MCF 10A (cell line): ENCODE data around the gene ADSS1. TPM values are rescaled to one million over a fixed set of nuclear protein-coding genes. Genes with fewer than 3 reads are reported as not detected.

Experiments
- BruUV-seq: library from RNA; stranded (reverse); fragments of 400-500 nt; replicated peaks from 2 replicates; lab custom pipeline; 2021; lab: Mats Ljungman, UMichigan
- CTCF ChIA-PET: fragments of 300-600 bp; sonication (Branson Sonifier 250); formaldehyde crosslinking; extraction: SDS; loops from one replicate; lab custom pipeline; 2021; ENCODE audit warnings: antibody characterized with exemption, inconsistent platforms; lab: Yijun Ruan, JAX
- POLR2A ChIA-PET: fragments of 300-600, 350-650 bp; sonication (Branson Sonifier 250); formaldehyde crosslinking; extraction: SDS; loops from one replicate; lab custom pipeline; 2020; ENCODE audit warnings: antibody characterized with exemption, inconsistent platforms; lab: Yijun Ruan, JAX
- DNase-seq: peaks from one replicate; pipeline ENCODE4 v3.0.0-alpha.2; 2018; ENCODE audit not compliant: unreplicated experiment
- H3K27ac Mint-ChIP-seq: one replicate; pipeline ENCODE4 v1.8.0; 2022; ENCODE audit warnings: mild to moderate bottlenecking, low read depth, mixed read lengths; ENCODE audit not compliant: unreplicated experiment
- H3K27me3 Mint-ChIP-seq: one replicate; pipeline ENCODE4 v1.8.0; 2022; ENCODE audit warnings: mixed read lengths; ENCODE audit not compliant: insufficient read depth, unreplicated experiment
- H3K36me3 Mint-ChIP-seq: one replicate; pipeline ENCODE4 v1.8.0; 2022; ENCODE audit warnings: mild to moderate bottlenecking, moderate library complexity, mixed read lengths; ENCODE audit not compliant: insufficient read depth, unreplicated experiment
- H3K4me1 Mint-ChIP-seq: one replicate; pipeline ENCODE4 v1.8.0; 2022; ENCODE audit warnings: mixed read lengths; ENCODE audit not compliant: insufficient read depth, unreplicated experiment
- H3K4me3 Mint-ChIP-seq: one replicate; pipeline ENCODE4 v1.8.0; 2022; ENCODE audit warnings: mild to moderate bottlenecking, moderate library complexity, mixed read lengths; ENCODE audit not compliant: unreplicated experiment
- H3K9me3 Mint-ChIP-seq: one replicate; pipeline ENCODE4 v1.8.0; 2022; ENCODE audit warnings: mixed read lengths; ENCODE audit not compliant: unreplicated experiment
- CTCF ChIP-seq: fragments of 200-600 bp; IDR thresholded peaks from one replicate; pipeline ENCODE4 v1.8.0; 2022; ENCODE audit warnings: antibody characterized with exemption, mild to moderate bottlenecking; ENCODE audit not compliant: unreplicated experiment
- intact Hi-C: fragments of 100-400 bp; cut with micrococcal nuclease; formaldehyde crosslinking; loops from 2 replicates; pipeline ENCODE4 v1.14.1; 2022
- total RNA-seq: library from RNA; stranded (reverse); gene quantifications from 2 replicates; pipeline ENCODE4 v1.2.3, GENCODE V29; 2022

Gene ADSS1
- total RNA-seq, 1 experiment from 2014 or later, result 2.9 TPM

GRCh38 chr14:104687601-104688504, 36.2 kb upstream of the ADSS1 start:
- H3K4me3 Mint-ChIP-seq, result peak overlapping the region; percentile 76
- no peak for TF ChIP-seq CTCF
- H3K9me3 Mint-ChIP-seq, result no peaks in the 10 kb centered on the region
- peaks cover 1% of the 10 kb centered on the region for H3K36me3 Mint-ChIP-seq
- H3K4me1 Mint-ChIP-seq, result peaks cover 27% of the 10 kb centered on the region
- no TSS peak for BruUV-seq
- intact Hi-C loops, result loop anchor here (2.0 kb wide), 1 partner anchor 37 kb away; no protein-coding TSS in a partner anchor
- ChIA-PET POLR2A (interaction anchor here (0.8 to 5.1 kb wide), 10 partner anchors 9 to 881 kb away, joined by 3 to 60 read pairs (median 6); partner anchors contain the start of gene SIVA1), CTCF (interaction anchor here (0.6 to 1.2 kb wide), 4 partner anchors 61 to 595 kb away, joined by 3 to 4 read pairs (median 3); no protein-coding TSS in a partner anchor)
- no peaks in the 10 kb centered on the region for H3K27me3 Mint-ChIP-seq
- DNase-seq, result peak; percentile 92
- peak overlapping the region; percentile 85 for H3K27ac Mint-ChIP-seq

GRCh38 chr14:104688505-104689108, 35.4 kb upstream of the ADSS1 start:
- Mint-ChIP-seq H3K27ac (peak overlapping the region; percentile 83), H3K9me3 (no peaks in the 10 kb centered on the region), H3K36me3 (peaks cover 6% of the 10 kb centered on the region), H3K4me1 (peaks cover 22% of the 10 kb centered on the region), H3K4me3 (peak overlapping the region; percentile 76), H3K27me3 (no peaks in the 10 kb centered on the region)
- POLR2A ChIA-PET, result interaction anchor here (0.5 to 5.1 kb wide), 8 partner anchors 9 to 284 kb away, joined by 3 to 60 read pairs (median 7); partner anchors contain the start of genes AKT1 and SIVA1
- peak; percentile 73 for DNase-seq
- TF ChIP-seq CTCF, result no peak
- CTCF ChIA-PET, result interaction anchor here (0.6 to 1.2 kb wide), 2 partner anchors 61 to 113 kb away, joined by 3 to 4 read pairs; no protein-coding TSS in a partner anchor
- intact Hi-C loops, result loop anchor here (1.0 to 2.0 kb wide), 2 partner anchors 20 to 38 kb away; no protein-coding TSS in a partner anchor
- BruUV-seq, result no TSS peak

- intact Hi-C loops, result loop anchor here (1.0 to 2.0 kb wide), 2 partner anchors 19 to 38 kb away; no protein-coding TSS in a partner anchor
- peaks cover 6% of the 10 kb centered on the region for H3K36me3 Mint-ChIP-seq
- peak within 1 kb of the TSS; percentile 76 for H3K4me3 Mint-ChIP-seq
- no peaks in the 10 kb centered on the region for H3K27me3 Mint-ChIP-seq
- ChIA-PET POLR2A (interaction anchor here (0.5 to 5.1 kb wide), 3 partner anchors 9 to 106 kb away, joined by 3 to 60 read pairs (median 4); partner anchors contain the start of gene AKT1), CTCF (interaction anchor here (1.1 kb wide), 1 partner anchor 22 kb away, joined by 3 read pairs; no protein-coding TSS in a partner anchor)
- DNase-seq, result peak; percentile 76
- H3K27ac Mint-ChIP-seq, result peak within 1 kb of the TSS; percentile 83
- TF ChIP-seq CTCF, result no peak
- H3K4me1 Mint-ChIP-seq, result peaks cover 24% of the 10 kb centered on the region
- BruUV-seq, result no TSS peak
- no peaks in the 10 kb centered on the region for H3K9me3 Mint-ChIP-seq
These were observed 34.7 kb upstream of the ADSS1 start, which contains the start of gene INF2 for GRCh38 chr14:104689109-104689880. INF2 (plus strand) TSS chr14:104689618; CDS start chr14:104701366, 11,748 bp downstream.
